ENCODE results near the gene FOXRED1. TPM values are rescaled to one million over a fixed set of nuclear protein-coding genes. Genes with fewer than 3 reads are reported as not detected.
A peak's percentile ranks its signal among the peaks of the same experiment; 100 is the strongest.

Gene FOXRED1
- total and polyA plus RNA-seq, 2 of the 13 experiments (the other 11 are each of a cell fraction or from before 2014, with no cell fraction given) = 29.6 to 42.9 TPM

DNA sequence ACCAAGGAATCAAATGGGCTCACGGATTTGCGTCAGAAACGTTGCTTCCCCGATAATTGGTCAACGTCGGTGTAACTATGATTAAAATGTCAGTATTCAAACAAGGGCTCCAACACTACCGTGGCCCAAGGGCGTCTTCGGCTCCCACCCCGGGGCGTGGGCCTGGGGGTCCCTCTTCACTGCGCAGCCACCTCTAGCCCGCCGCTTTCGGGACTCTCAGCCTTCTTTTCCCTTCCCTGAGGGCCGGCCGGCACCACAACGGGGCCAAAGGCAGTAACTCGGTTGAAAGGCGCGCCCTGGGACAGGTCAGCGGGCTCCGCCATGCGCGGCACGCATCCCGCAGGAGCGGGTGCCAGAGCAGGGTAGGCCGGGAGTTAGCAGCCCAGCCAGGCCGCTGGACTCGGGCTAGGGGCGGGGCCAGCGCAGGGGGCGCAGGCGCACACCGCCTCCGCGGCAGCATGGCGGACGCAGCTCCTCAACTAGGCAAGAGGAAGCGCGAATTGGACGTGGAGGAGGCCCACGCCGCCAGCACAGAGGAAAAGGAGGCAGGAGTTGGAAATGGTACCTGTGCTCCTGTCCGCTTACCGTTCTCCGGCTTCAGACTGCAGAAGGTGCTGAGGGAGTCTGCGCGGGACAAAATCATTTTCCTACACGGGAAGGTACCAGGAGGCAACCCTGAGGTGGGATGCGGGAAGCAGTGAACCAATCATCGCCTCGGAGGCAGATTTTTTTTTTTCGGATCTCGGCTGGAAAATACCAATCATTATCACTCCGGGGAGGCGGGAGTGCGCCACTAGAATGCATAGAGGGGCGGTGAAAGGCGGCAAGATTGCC is 34.9 kb downstream of the FOXRED1 start, which contains the start of gene DCPS (continued):
- TF ChIP-seq, protein P1, sequence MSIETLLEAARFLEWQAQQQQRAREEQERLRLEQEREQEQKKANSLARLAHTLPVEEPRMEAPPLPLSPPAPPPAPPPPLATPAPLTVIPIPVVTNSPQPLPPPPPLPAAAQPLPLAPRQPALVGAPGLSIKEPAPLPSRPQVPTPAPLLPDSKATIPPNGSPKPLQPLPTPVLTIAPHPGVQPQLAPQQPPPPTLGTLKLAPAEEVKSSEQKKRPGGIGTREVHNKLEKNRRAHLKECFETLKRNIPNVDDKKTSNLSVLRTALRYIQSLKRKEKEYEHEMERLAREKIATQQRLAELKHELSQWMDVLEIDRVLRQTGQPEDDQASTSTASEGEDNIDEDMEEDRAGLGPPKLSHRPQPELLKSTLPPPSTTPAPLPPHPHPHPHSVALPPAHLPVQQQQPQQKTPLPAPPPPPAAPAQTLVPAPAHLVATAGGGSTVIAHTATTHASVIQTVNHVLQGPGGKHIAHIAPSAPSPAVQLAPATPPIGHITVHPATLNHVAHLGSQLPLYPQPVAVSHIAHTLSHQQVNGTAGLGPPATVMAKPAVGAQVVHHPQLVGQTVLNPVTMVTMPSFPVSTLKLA (IDR thresholded peaks at IDR 0.05) = 0 out of 2 replicates have a peak, but pooled peaks have one; percentile 31
- TF ChIP-seq PRMT3 (CRISPR knock-in tag; IDR thresholded peaks at IDR 0.05; ENCODE audit: borderline replicate concordance, low read depth) (no peak), ZNF124 (CRISPR knock-in tag; IDR thresholded peaks at IDR 0.05) (peak; percentile 64; the same call in 1 of the 2 replicates), NR3C1 (CRISPR knock-in tag; IDR thresholded peaks at IDR 0.05) (peak; percentile 87; the same call in 1 of the 2 replicates), ZNF773 (CRISPR knock-in tag; IDR thresholded peaks at IDR 0.05; ENCODE audit: borderline replicate concordance) (no peak), TSC22D2 (CRISPR knock-in tag; IDR thresholded peaks at IDR 0.05; ENCODE audit: borderline replicate concordance) (no peak; the same call in 1 of the 2 replicates), MEIS2 (CRISPR knock-in tag; IDR thresholded peaks at IDR 0.05) (peak; percentile 69), ARNT2 (CRISPR knock-in tag; IDR thresholded peaks at IDR 0.05; ENCODE audit: low read depth) (peak; percentile 84), ZNF350 (CRISPR knock-in tag; IDR thresholded peaks at IDR 0.05; ENCODE audit: borderline replicate concordance, low read depth) (peak; percentile 81; the same call in 1 of the 2 replicates), NFE2L2 (IDR thresholded peaks at IDR 0.05; ENCODE audit: low read length) (no peak), TRIM24 (CRISPR knock-in tag; IDR thresholded peaks at IDR 0.05) (no peak), SMAD1 (CRISPR knock-in tag; IDR thresholded peaks at IDR 0.05; ENCODE audit: borderline replicate concordance, low read depth) (peak; percentile 77; the same call in 1 of the 2 replicates), NFIB (CRISPR knock-in tag; IDR thresholded peaks at IDR 0.05; ENCODE audit: borderline replicate concordance) (no peak), ZNF484 (CRISPR knock-in tag; IDR thresholded peaks at IDR 0.05; ENCODE audit: borderline replicate concordance, low read depth) (peak; percentile 73; the same call in 1 of the 2 replicates), ZNF510 (CRISPR knock-in tag; IDR thresholded peaks at IDR 0.05; ENCODE audit: low read depth) (peak; percentile 97; the same call in 1 of the 2 replicates), ZSCAN29 (CRISPR knock-in tag; conservative IDR thresholded peaks at IDR 0.05) (no peak), MIER3 (CRISPR knock-in tag; IDR thresholded peaks at IDR 0.05; ENCODE audit: borderline replicate concordance) (peak; percentile 56; the same call in 1 of the 2 replicates), REPIN1 (CRISPR knock-in tag; IDR thresholded peaks at IDR 0.05; ENCODE audit: borderline replicate concordance, low read depth) (peak; percentile 91; the same call in 1 of the 2 replicates)
- TF ChIP-seq, protein P2, sequence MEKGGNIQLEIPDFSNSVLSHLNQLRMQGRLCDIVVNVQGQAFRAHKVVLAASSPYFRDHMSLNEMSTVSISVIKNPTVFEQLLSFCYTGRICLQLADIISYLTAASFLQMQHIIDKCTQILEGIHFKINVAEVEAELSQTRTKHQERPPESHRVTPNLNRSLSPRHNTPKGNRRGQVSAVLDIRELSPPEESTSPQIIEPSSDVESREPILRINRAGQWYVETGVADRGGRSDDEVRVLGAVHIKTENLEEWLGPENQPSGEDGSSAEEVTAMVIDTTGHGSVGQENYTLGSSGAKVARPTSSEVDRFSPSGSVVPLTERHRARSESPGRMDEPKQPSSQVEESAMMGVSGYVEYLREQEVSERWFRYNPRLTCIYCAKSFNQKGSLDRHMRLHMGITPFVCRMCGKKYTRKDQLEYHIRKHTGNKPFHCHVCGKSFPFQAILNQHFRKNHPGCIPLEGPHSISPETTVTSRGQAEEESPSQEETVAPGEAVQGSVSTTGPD (CRISPR knock-in tag; IDR thresholded peaks at IDR 0.05) = no peak
- TF ChIP-seq, protein P3, sequence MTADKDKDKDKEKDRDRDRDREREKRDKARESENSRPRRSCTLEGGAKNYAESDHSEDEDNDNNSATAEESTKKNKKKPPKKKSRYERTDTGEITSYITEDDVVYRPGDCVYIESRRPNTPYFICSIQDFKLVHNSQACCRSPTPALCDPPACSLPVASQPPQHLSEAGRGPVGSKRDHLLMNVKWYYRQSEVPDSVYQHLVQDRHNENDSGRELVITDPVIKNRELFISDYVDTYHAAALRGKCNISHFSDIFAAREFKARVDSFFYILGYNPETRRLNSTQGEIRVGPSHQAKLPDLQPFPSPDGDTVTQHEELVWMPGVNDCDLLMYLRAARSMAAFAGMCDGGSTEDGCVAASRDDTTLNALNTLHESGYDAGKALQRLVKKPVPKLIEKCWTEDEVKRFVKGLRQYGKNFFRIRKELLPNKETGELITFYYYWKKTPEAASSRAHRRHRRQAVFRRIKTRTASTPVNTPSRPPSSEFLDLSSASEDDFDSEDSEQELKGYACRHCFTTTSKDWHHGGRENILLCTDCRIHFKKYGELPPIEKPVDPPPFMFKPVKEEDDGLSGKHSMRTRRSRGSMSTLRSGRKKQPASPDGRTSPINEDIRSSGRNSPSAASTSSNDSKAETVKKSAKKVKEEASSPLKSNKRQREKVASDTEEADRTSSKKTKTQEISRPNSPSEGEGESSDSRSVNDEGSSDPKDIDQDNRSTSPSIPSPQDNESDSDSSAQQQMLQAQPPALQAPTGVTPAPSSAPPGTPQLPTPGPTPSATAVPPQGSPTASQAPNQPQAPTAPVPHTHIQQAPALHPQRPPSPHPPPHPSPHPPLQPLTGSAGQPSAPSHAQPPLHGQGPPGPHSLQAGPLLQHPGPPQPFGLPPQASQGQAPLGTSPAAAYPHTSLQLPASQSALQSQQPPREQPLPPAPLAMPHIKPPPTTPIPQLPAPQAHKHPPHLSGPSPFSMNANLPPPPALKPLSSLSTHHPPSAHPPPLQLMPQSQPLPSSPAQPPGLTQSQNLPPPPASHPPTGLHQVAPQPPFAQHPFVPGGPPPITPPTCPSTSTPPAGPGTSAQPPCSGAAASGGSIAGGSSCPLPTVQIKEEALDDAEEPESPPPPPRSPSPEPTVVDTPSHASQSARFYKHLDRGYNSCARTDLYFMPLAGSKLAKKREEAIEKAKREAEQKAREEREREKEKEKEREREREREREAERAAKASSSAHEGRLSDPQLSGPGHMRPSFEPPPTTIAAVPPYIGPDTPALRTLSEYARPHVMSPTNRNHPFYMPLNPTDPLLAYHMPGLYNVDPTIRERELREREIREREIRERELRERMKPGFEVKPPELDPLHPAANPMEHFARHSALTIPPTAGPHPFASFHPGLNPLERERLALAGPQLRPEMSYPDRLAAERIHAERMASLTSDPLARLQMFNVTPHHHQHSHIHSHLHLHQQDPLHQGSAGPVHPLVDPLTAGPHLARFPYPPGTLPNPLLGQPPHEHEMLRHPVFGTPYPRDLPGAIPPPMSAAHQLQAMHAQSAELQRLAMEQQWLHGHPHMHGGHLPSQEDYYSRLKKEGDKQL (CRISPR knock-in tag; IDR thresholded peaks at IDR 0.05; ENCODE audit: low read depth) = no peak

All from HepG2 (cell line).